OCI-LY1 (cell line): ENCODE data around the gene RUNX1.

Source experiments
- CTCF ChIP-seq: fragments of 200-600 bp; sonication (generic), shearing (Covaris generic); IDR thresholded peaks from 2 replicates; pipeline ENCODE4 v1.5.1; 2017; ENCODE audit warnings: mild to moderate bottlenecking, antibody characterized with exemption, low read length, moderate library complexity, mixed read lengths
- EZH2 ChIP-seq: fragments of 200-600 bp; sonication (generic), shearing (Covaris generic); IDR thresholded peaks from 2 replicates; pipeline ENCODE4 v1.8.0; 2017; ENCODE audit warnings: borderline replicate concordance, mixed run types, mild to moderate bottlenecking, antibody characterized with exemption, low read length, moderate library complexity, mixed read lengths

- TF ChIP-seq CTCF (no peak), EZH2 (no peak)
These were observed 118.1 kb downstream of the RUNX1 start for GRCh38 chr21:34930971-34931370.
